Measurements from ENCODE around the gene LRATD1. TPM values are rescaled to one million over a fixed set of nuclear protein-coding genes. Genes with fewer than 3 reads are reported as not detected.

LRATD1 gene, protein sequence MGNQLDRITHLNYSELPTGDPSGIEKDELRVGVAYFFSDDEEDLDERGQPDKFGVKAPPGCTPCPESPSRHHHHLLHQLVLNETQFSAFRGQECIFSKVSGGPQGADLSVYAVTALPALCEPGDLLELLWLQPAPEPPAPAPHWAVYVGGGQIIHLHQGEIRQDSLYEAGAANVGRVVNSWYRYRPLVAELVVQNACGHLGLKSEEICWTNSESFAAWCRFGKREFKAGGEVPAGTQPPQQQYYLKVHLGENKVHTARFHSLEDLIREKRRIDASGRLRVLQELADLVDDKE
- total RNA-seq = 0.51 and 0.99 TPM in 2 replicates
- 1.8 and 2.2 TPM in 2 replicates for polyA plus RNA-seq
- polyA plus RNA-seq (2012) = 1.9 and 2.0 TPM in 2 replicates
- 0.37 and 1.3 TPM in 2 replicates for polyA minus RNA-seq (ENCODE audit: low replicate concordance)

DNA sequence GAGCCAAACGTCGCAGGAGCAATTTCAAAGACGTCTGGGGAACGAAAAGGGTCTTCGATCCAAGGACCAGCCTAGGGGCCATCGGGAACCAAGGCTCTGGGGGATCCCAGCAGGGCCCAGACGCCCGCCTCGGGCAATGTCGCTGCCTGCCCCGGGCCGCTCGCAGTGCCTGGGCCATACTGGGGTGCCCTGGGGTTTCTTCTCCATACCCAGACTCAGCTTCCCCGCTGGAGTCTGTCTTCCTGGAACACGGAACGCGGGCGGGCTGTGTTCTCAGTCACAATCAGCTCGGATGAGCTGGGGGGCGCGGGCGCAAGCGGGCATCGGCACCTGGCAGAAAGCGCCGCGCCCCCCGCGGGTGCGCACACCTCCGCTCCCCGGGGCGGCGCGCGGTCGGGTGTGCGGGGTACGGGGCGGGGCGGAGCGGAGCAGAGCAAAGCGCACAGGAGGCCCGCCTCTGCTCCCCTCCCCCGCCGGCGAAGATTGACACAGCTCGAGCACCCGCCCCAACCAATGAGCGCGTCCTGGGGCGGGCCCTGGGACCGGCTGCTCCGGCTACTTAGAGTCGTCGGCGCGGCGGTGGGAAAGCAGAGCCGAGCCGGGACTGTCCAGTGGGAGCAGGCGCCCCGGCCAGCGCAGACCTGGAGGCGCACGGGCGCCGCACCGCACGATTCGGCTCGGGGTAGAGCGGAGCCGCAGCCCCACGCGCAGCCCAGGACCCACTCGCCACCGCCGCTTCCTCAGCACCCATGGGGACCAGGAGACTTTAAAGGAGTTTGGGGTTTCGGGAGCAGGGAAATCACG lies at the start of gene LRATD1:
Gene LRATD1 (plus strand): TSS at position 585 of the 804 bp plus-strand sequence. CDS start 1,263 bp downstream, outside the sequence.
- Histone ChIP-seq H3K9ac (ENCODE audit: insufficient read depth, low read length) (peak within 1 kb of the TSS; percentile 18), H3K79me2 (ENCODE audit: control insufficient read depth, insufficient read depth, low read length) (no peaks in the 10 kb centered on the region), H3K27ac (ENCODE audit: insufficient read depth, low read length) (no peak within 1 kb of the TSS), H3K4me2 (ENCODE audit: extremely low read depth, insufficient read depth, low read length) (peak within 1 kb of the TSS; percentile 76), H3K9me3 (ENCODE audit: control insufficient read depth, insufficient read depth, low read depth, low read length) (no peaks in the 10 kb centered on the region), H2AFZ (ENCODE audit: low read length) (peak within 1 kb of the TSS; percentile 59), H3K36me3 (ENCODE audit: control insufficient read depth, insufficient read depth, low read length) (no peaks in the 10 kb centered on the region), H4K20me1 (ENCODE audit: control insufficient read depth, extremely low read depth, insufficient read depth, low read length) (no peaks in the 10 kb centered on the region), H3K4me3 (replicated peaks in 1 of 4; ENCODE audit: control extremely low read depth in 1 of 4, insufficient read depth in 1 of 4, low read depth in 3 of 4, low read length in 4 of 4) (peak within 1 kb of the TSS; percentile 46 to 65 (median 56)), H3K4me1 (ENCODE audit: control insufficient read depth, extremely low read depth, insufficient read depth, low read length) (peaks cover 7% of the 10 kb centered on the region), H3K27me3 (ENCODE audit: control insufficient read depth, insufficient read depth, low read length) (peaks cover 20% of the 10 kb centered on the region)
- TF ChIP-seq, protein P1, sequence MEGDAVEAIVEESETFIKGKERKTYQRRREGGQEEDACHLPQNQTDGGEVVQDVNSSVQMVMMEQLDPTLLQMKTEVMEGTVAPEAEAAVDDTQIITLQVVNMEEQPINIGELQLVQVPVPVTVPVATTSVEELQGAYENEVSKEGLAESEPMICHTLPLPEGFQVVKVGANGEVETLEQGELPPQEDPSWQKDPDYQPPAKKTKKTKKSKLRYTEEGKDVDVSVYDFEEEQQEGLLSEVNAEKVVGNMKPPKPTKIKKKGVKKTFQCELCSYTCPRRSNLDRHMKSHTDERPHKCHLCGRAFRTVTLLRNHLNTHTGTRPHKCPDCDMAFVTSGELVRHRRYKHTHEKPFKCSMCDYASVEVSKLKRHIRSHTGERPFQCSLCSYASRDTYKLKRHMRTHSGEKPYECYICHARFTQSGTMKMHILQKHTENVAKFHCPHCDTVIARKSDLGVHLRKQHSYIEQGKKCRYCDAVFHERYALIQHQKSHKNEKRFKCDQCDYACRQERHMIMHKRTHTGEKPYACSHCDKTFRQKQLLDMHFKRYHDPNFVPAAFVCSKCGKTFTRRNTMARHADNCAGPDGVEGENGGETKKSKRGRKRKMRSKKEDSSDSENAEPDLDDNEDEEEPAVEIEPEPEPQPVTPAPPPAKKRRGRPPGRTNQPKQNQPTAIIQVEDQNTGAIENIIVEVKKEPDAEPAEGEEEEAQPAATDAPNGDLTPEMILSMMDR (conservative IDR thresholded peaks at IDR 0.05 in 1 of 2, IDR thresholded peaks at IDR 0.05 in 1 of 2; ENCODE audit: low read depth in 1 of 2, low read length in 2 of 2) = no peak
- no peak for TF ChIP-seq EZH2 (IDR thresholded peaks at IDR 0.05; ENCODE audit: low read length, missing control alignments)
- peak; percentile 73 to 86 for DNase-seq (ENCODE audit: low read depth in 2 of 2)

DNA sequence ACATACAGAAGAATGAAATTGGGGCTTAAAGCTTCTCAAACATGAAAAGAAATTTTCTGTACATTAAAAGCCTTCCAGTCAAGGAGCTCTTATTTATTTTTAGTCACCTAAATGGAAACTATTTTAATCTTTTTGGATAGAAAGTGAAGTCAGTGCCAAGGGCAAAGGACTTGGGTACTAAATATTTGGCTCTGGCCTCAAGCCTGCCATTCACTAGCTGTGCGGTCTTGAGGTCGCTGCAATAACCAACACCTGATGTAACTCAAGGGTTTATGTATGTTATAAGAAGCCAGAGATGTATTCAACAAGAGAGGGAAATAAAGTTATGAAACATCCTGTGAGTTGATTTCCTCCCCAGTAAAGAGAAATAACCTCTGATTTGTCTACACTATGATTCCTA lies 49.5 kb upstream of the LRATD1 start:
- Histone ChIP-seq H3K4me1 (ENCODE audit: control insufficient read depth, extremely low read depth, insufficient read depth, low read length) (no peaks in the 10 kb centered on the region), H3K9me3 (ENCODE audit: control insufficient read depth, insufficient read depth, low read depth, low read length) (no peaks in the 10 kb centered on the region), H3K36me3 (ENCODE audit: control insufficient read depth, insufficient read depth, low read length) (no peaks in the 10 kb centered on the region), H3K27me3 (ENCODE audit: control insufficient read depth, insufficient read depth, low read length) (no peaks in the 10 kb centered on the region), H3K27ac (ENCODE audit: insufficient read depth, low read length) (no peak overlapping the region), H3K9ac (ENCODE audit: insufficient read depth, low read length) (no peak overlapping the region), H3K4me2 (ENCODE audit: extremely low read depth, insufficient read depth, low read length) (no peak overlapping the region), H4K20me1 (ENCODE audit: control insufficient read depth, extremely low read depth, insufficient read depth, low read length) (no peaks in the 10 kb centered on the region), H2AFZ (ENCODE audit: low read length) (no peak overlapping the region), H3K4me3 (replicated peaks in 1 of 4; ENCODE audit: control extremely low read depth in 1 of 4, insufficient read depth in 1 of 4, low read depth in 3 of 4, low read length in 4 of 4) (no peak overlapping the region), H3K79me2 (ENCODE audit: control insufficient read depth, insufficient read depth, low read length) (no peaks in the 10 kb centered on the region)
- TF ChIP-seq, protein P1 (conservative IDR thresholded peaks at IDR 0.05 in 1 of 2, IDR thresholded peaks at IDR 0.05 in 1 of 2; ENCODE audit: low read depth in 1 of 2, low read length in 2 of 2) = no peak
- TF ChIP-seq EZH2 (IDR thresholded peaks at IDR 0.05; ENCODE audit: low read length, missing control alignments) = no peak
- DNase-seq (ENCODE audit: low read depth in 2 of 2) = no peak

DNA sequence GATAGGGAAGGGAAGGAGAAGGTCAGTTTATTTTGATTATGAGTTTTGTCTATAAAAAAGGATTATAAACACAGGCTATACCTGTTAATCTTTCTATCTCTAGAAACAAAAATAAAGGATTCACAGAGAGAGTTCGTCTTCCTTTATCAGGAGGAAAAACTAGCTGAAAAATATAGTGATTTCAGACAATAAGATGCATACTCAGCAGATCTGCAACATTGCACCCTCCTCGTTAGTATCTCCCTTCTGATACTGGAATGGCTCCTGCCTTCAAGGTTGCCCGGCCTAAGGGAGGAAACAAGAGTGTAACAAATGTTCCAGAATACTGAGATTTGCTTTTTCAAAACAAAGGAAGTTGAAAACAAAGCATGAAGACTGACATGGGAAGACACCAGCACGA lies 48.7 kb upstream of the LRATD1 start:
- Histone ChIP-seq H3K27ac (ENCODE audit: insufficient read depth, low read length) (no peak overlapping the region), H3K9me3 (ENCODE audit: control insufficient read depth, insufficient read depth, low read depth, low read length) (no peaks in the 10 kb centered on the region), H4K20me1 (ENCODE audit: control insufficient read depth, extremely low read depth, insufficient read depth, low read length) (no peaks in the 10 kb centered on the region), H3K9ac (ENCODE audit: insufficient read depth, low read length) (no peak overlapping the region), H3K36me3 (ENCODE audit: control insufficient read depth, insufficient read depth, low read length) (no peaks in the 10 kb centered on the region), H3K4me1 (ENCODE audit: control insufficient read depth, extremely low read depth, insufficient read depth, low read length) (no peaks in the 10 kb centered on the region), H3K79me2 (ENCODE audit: control insufficient read depth, insufficient read depth, low read length) (no peaks in the 10 kb centered on the region), H3K27me3 (ENCODE audit: control insufficient read depth, insufficient read depth, low read length) (no peaks in the 10 kb centered on the region), H3K4me2 (ENCODE audit: extremely low read depth, insufficient read depth, low read length) (no peak overlapping the region), H2AFZ (ENCODE audit: low read length) (no peak overlapping the region), H3K4me3 (replicated peaks in 1 of 4; ENCODE audit: control extremely low read depth in 1 of 4, insufficient read depth in 1 of 4, low read depth in 3 of 4, low read length in 4 of 4) (no peak overlapping the region)
- TF ChIP-seq EZH2 (IDR thresholded peaks at IDR 0.05; ENCODE audit: low read length, missing control alignments) = no peak
- TF ChIP-seq, protein P1 (conservative IDR thresholded peaks at IDR 0.05 in 1 of 2, IDR thresholded peaks at IDR 0.05 in 1 of 2; ENCODE audit: low read depth in 1 of 2, low read length in 2 of 2) = no peak
- no peak for DNase-seq (ENCODE audit: low read depth in 2 of 2)

All from fibroblast of lung (primary cell).